ENCODE results near the gene CASP8.
A peak's percentile ranks its signal among the peaks of the same experiment; 100 is the strongest.
"Not testable (repeated sequence)": the region's sequence is repeated elsewhere in the genome, so short reads cannot be mapped to it uniquely, and the experiment has no call there.

CASP8 gene

DNA sequence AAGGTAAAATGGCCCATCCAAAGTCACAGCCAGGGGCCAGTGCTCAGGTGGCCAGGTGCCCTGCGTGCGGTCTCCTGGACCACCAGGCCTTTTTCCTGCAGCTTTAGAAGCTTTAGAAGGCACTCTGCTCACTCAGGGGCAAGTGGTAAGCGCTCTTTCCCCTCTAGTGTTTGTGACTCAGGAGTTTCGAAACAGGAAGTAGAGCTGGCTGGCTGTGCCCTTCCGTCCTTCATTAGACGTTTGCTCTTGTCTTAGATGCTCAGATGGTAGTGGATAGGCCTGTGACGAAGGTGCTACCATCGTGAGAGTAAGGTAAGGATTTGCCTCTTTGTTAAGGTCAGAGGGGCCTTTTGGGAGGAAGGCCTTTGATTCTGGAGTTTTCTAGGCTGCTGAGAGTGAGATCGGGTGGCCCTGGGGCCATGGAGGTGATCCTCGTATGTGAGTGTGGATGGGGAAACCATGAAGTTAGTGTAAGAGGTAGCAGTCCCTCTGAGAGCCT, at the start of gene CASP8:
Gene CASP8 (plus strand): TSS at position 235 of the 499 bp plus-strand sequence. CDS start 5,951 bp downstream, outside the sequence.
- DNase-seq (ENCODE audit: low read depth in 2 of 2), result no peak

DNA sequence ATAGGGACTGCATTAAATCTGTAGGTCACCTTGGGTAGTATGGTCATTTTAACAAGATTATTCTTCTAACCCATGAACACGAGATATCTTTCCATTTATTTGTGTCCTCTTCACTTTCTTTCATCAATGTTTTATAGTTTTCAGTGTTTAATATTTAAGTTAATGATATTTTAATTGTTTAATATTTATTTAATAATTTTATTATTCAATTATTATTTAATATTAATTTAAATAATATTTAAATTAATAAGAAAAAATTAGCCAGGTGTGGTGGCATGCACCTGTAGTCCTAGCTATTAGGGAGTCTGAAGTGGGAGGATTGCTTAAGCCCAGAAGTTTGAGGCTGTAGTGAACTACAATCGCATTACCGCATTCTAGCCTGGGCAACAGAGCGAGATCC, 44.4 kb upstream of the CASP8 start:
- no peak for DNase-seq (ENCODE audit: low read depth in 2 of 2)

GRCh38 chr2:201216918-201217317, 43.4 kb upstream of the CASP8 start:
- no peak for DNase-seq (ENCODE audit: low read depth in 2 of 2)

DNA sequence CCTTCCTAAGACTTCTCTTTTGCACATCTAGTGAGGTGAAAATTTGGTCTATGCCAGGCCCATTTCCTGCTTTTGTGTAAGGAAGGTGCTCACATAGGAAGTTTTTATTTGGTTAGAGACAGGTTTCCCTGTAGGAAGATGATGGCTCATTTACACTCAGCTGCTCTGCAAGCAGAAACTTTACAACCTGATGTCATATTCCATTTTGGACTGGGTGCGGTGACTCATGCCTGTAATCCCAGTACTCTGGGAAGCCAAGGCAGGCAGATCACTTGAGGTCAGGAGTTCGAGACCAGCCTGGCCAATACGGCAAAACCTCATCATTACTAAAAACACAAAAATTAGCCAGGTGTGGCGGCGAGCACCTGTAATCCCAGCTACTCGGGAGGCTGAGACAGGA, 41.6 kb upstream of the CASP8 start:
- DNase-seq (ENCODE audit: low read depth in 2 of 2), result no peak

DNA sequence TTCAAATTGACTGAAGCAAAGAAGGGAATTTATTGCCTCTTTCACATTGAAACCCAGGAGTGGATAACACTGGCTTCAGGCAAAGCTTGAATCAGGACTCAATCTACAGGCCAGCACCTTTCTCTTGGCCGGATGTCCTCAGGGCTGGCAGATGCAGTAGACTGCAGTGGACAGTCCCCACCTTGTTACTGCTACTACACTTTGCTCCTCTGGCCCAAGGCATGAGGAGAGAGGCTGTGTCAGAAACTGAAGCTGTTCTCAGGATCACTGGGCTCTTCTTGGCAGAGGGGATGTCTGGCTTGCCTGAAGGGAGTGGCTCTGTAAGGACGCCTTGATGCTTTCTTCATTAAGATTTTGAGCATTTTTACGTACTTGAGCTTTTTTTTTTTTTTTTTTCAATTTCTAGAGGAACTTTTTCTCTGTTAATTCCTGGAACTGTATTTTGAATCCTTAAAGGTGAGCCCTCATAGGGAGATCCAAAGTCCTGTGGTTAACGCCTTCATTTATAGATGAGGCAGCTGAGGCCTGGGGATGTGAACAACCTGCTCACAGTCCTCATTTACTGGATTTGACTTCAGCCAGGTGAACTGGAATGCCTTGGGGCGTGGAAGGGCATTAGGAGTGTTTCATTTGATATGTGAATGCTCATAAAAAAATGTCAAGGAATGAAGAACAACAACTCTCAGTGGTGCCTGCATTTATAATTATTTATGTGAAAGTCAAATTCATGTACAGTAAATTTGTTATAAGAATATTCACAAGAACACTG, 40.8 kb upstream of the CASP8 start:
- DNase-seq (ENCODE audit: low read depth in 2 of 2), result no peak

DNA sequence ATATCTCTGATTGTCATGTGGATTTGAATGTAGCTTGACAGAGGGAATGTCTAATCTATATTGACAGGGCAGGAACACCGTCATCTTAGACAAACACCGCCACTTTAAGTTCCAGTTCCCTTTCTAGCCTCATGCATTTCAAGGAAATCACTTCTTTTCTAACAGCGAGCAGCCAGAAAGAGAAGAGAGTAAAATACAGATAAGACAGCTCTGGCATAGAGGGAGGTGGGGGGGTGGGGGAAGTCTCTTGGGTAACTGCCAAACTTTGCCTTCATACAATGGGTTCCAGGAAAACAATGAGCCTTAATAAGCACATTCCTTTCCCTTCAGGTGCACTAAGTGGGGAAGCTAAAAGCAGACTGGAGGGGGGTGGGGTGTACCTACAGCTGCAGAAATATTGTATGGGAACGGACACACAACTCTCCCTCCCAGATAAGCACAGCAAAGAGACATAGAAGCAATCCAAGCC, 40.2 kb upstream of the CASP8 start:
- DNase-seq (ENCODE audit: low read depth in 2 of 2), result no peak

DNA sequence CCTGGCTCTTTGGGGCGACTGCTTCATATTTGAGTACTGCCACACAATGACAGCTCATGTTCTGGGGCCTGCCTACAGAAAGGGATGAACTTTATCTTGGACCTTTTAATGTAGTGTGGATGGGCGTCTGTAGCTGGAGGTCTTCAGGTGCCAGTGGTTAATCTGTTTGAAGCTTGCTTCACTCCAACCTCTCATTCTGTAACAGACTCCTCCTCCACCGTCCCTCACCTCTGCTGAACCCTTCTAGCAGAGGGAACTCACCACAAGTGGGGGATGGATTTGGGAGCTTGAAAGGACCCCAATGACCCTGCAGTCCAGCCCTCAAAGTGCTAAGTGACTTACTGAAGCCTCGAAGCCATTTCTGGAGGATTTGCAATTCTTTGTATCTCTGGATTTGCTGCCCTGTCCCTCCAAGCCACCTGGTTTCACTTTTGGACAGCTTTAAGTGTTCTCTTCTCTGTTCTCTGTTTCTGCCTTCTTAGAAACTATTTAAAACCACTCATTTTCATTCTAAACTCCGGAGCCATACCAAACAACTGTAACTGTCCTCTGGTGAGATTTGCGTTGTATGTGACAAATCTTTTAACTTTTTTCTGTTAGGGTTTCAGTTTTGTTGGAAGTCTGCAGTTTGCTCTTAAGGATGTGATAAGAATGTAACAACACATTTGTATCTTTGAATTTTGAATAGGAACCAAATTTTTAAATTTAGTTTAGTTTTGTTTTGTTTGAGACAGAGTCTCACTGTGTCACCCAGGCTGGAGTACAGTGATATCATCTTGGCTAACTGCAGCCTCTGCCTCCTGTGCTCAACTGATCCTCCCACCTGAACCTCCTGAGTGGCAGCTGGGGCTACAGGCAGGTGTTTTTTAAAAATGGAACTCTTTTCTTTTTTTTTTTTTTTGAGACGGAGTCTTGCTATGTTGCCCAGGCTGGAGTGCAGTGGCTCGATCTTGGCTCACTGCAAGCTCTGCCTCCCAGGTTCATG, 37.0 kb upstream of the CASP8 start:
- DNase-seq (ENCODE audit: low read depth in 2 of 2), result no peak

DNA sequence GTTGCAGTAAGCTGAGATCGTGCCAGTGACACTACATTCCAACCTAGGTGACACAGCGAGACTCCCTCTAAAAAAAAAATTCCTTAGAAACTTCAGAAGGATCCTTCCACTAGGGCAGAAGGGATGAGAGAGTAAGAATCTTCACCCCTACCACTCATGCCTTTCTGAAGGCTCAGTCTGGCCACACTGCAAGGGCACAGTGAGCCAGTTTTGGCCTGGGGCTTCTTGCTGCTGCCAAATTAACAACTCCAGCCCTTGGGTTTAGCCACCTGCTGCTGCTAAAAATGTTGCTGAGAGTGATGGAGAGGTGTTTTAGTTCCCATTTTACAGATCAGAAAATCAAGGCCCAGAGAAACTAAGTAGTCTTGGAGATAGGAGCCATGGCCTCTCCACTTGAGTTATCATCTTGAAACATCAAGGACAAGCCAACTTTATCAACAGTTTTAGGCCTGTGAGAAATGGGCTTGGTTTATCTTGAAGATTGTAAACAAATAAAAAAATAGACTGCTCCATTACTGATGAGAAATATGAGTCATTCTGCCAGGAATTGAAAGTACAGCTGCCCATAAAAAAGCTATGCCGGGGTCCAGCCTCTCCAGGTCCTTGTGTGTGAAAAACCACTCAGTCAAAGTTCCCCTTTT, 31.9 kb upstream of the CASP8 start:
- DNase-seq (ENCODE audit: low read depth in 2 of 2), result no peak

DNA sequence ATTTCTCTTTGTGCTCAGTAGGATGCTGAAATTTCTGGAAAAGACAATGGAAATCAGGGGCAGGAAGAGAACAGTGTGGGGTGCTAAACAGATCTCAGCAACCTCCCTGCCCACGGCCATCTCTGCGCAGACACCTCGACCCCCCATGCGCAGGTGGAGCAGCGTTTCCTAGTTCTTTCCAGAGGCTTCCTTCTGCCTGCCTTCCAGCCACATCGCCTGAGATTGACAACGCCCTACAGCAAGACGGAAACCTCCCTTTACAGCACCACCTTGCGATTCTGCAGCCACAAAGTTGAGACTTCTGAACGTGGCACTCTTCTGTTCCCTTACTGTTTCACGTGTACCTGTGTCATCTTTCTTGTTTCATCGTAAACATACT, 31.4 kb upstream of the CASP8 start:
- DNase-seq (ENCODE audit: low read depth in 2 of 2), result no peak

- DNase-seq (ENCODE audit: low read depth in 2 of 2), result peak; percentile 66 to 67
Observed at GRCh38 chr2:201231781-201232466, 28.4 kb upstream of the CASP8 start.

DNA sequence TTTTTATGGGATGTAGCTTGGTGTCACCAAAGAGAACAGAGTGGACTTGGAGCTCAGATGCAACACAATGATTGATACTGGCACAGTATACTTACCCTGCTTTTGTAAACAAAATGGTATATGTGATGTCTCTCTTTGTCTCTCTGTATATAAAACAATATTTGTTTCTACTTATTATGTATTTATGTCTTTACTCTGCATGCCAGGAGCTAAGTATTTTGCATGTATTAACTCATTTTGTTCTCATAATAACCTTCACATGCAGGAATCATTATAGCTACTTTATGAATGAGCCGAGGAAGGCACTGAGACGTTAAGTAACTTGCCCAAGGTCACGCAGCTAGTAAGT, 27.9 kb upstream of the CASP8 start:
- no peak for DNase-seq (ENCODE audit: low read depth in 2 of 2)

- DNase-seq (ENCODE audit: low read depth in 2 of 2), result no peak
Observed at GRCh38 chr2:201233192-201233811, 27.0 kb upstream of the CASP8 start.

GRCh38 chr2:201233812-201234662, 26.3 kb upstream of the CASP8 start:
- DNase-seq (ENCODE audit: low read depth in 2 of 2), result no peak

DNA sequence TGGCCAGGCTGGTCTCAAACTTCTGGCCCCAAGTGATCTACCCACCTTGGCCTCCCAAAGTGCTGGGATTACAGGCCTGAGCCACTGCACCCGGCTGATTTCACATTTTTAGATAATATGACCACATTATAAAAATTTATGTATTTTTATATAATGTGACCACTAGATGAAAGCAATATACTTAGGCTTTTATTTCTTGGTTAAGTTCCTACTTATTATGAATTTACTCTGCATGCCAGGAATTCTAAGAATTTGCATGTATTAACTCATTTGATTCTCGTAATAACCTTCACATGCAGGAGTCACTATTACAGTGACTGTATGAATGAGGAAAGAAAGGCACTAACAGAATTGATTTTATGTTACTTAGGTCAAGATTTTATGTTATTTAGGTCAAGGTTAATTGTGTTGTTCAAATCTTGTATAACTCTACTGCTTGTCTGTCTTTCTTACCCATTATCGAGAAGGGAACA, 25.6 kb upstream of the CASP8 start:
- DNase-seq (ENCODE audit: low read depth in 2 of 2), result no peak

DNA sequence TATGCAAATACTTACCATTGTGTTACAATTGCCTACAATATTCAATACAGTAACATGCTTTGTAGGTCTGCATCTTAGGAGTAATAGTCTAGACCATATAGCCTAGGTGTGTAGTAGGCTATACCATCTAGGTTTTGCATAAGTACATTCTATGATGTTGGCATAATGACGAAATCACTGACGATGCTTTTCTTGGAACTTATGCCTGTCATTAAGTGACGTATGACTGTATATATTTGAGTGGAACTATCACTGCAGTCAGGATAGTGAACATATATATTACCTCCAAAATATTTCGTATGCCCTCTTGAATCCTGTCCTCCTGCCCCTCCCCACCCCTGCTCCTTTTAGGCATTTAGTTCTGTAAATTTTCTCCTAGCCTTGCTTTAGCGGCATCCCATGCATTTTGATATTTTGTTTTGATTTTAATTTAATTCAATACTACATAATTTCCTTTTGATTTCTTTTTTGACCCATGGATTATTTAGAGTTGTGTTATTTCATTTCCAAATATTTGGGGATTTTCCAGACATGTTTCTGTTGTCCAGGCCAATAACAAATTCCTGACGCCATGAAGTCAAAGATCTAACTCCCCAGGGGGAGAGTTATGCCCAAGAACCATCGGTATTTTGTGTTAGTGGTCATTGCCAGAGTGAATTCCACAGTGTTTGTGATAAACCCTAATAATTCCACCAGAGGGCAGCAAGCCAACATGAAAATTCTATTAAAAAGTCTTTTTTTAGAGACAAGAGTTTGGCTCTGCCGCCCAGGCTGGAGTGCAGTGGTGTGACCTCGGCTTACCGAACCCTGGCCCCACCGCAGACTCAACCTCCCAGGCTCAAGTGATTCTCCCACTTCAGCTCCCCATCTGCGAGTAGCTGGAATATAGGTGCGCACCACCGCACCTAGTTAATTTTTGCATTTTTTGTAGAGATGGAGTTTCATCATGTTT, 24.2 kb upstream of the CASP8 start:
- DNase-seq (ENCODE audit: low read depth in 2 of 2), result peak in 1 of 2 experiments; percentile 49

DNA sequence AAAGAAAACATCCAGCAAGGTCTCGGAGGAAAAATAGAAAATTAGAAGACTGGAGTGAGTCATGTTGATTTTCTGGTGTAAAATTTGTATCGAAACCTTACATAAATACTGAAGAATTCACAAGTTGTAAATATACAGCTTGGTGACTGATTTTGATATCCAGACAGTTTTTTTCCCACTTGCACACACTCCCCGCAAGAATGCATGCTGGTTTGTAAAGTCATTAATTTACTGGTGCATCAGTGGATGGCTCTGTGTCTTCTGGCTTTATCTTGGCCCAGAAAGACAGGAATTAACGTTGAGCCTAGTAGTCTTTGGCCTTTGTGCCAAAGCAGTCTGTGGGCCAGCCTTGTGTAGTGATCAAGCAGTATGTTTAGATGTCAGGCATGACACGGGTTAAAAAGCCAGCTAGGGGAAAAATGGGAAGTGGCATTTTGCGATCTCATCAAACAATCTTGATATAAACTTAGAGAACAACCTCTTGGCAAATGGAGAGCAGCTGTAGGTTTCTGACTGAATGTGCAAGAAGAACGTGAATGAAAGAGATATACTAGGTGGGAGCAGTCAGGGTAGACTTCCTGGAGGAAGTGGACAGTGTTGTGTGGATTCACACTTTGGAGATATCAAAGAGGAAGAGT, 22.7 kb upstream of the CASP8 start:
- no peak for DNase-seq (ENCODE audit: low read depth in 2 of 2)

GRCh38 chr2:201239167-201239935, 21.0 kb upstream of the CASP8 start:
- not testable (repeated sequence) for DNase-seq (ENCODE audit: low read depth in 2 of 2)
